ENCODE measurements around the gene FAM120C. TPM values are rescaled to one million over a fixed set of nuclear protein-coding genes. Genes with fewer than 3 reads are reported as not detected.

Gene FAM120C, protein sequence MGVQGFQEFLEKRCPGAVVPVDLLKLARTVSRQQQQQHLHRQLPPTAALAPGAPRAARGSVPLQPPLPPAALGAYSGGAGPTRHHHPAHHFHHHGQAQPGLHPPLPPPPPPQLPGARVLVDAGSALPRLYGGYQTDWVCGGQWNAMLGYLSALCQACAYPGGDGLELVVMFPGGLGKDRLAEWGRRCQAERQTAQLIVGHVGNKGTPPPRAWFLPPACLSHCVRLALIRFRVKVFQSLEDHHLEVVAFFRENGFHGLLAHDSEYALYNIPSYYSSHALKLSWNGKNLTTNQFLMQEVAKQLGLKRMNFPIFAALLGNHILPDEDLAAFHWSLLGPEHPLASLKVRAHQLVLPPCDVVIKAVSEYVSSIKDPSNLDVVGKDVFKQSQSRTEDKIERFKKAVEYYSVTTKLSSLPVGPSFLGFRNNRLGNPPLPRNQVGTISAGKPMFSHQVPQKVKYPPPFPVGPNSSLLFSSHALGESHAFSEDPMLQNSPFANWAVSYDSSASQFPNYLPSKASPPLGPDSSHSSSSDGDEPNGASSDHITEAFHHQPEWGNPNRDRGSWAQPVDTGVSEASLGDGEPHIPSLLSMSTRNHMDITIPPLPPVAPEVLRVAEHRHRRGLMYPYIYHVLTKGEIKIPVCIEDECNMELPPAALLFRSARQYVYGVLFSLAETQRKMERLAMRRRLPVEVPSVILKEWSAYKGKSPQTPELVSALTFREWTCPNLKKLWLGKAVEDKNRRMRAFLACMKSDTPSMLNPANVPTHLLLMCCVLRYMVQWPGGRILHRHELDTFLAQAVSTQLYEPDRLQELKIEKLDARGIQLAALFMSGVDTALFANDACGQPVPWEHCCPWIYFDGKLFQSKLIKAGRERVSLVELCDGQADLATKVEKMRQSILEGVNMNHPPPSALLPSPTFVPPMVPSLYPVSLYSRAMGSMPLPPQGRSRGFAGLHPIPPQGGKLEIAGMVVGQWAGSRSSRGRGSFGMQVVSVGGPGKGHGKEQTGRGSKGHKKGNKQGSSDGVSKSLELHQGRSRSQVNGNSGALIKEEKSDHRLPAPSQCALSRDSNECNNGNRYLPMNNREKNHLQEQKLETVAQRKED
- polyA plus RNA-seq, result 5.2 TPM

DNA sequence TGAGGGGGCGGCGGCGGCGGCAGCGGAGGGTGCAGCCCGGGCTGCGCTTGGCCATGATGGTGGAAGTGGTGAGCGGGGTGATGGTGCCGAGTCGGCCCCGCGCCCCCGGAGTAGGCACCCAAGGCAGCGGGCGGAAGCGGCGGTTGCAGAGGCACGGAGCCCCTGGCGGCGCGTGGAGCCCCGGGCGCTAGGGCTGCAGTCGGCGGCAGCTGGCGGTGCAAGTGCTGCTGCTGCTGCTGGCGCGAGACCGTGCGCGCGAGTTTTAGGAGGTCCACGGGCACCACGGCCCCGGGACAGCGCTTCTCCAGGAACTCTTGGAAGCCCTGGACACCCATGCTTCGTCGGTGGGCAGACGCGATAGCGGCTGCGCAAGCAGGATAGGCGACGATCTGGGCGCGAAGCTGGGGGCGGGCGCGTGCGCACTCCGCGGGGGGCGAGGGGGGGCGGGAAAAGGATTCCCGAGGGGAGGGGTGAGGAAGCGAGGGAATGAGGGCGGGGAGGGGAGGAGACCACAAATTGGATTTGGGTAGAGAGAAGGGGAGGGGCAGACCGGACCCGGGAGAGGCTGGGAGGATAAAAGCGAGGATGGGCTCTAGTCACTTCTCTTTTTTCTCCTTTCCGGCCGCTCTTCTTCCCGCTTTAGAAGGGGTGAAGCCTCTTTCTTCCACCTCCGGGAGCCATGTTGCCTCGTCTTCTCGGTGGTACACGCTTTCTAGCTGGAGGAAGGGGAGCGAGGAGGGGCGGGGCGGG lies at the start of gene FAM120C:
FAM120C (minus strand) TSS at position 391 of the 750 bp plus-strand sequence; CDS start at position 335, 56 bp downstream.
- H3K4me3 Mint-ChIP-seq, result peak within 1 kb of the TSS; percentile 77 to 93 (median 90)
- peaks cover 12 to 32% (median 21%) of the 10 kb centered on the region in 3 donors for H3K4me1 Mint-ChIP-seq
- no peaks in the 10 kb centered on the region for H3K9me3 Mint-ChIP-seq
- no peaks in the 10 kb centered on the region for H3K36me3 Mint-ChIP-seq
- H3K27ac Mint-ChIP-seq, result peak within 1 kb of the TSS in 2 of 3 donors; percentile 47 to 84
- no peaks in the 10 kb centered on the region for H3K27me3 Mint-ChIP-seq

DNA sequence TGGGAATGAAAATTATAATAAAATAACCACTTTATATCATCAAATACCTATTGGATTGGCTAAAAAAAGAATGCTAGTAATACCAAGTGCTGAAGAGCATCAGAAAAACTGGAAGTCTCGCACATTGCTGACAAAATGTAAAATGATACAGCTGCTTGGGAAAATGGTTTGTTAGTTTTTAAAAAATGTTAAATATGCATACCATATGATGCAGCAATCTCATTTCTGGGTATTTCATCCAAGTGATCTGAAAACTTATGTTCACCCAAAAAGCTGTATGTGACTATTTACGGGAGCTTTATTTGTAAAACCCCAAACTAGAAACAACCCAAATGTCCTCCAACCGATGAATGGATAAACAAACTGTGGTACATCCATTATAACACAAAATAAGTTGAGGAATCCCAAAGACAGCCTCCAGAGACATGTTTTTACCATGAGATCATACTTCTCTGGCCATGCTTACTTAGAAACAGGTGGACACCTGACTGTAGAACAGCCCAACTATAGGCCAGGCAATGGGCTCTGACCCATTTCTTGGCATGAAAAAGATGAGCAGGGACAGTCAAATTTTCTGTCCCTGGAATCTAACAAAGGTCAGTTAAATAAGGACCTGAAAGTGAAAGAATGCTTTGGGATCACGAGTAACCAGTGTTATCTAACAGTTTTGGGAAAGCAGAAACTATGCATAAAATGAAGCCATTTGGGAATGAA lies 47.5 kb upstream of the FAM120C start:
- H3K4me1 Mint-ChIP-seq, result no peaks in the 10 kb centered on the region
- no peak overlapping the region for H3K4me3 Mint-ChIP-seq
- H3K27me3 Mint-ChIP-seq, result no peaks in the 10 kb centered on the region

DNA sequence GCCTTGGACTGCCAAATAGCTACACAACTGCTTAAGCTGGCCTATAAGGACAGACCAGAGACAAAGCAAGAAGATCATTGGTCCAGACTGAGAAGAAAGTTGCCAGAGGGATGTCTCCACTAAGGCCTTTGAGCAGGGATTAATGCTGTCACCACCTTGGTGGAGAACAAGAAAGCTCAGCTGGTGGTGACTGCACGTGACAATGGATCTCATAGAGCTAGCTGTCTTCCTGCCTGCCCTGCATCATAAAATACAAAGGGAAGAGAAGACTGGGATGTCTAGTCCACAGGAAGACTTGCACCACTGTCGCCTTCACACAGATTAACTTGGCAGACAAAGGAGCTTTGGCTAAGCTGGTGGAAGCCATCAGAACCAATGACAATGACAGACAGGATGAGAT lies 40.5 kb upstream of the FAM120C start:
- Mint-ChIP-seq H3K36me3 (no peaks in the 10 kb centered on the region), H3K4me1 (no peaks in the 10 kb centered on the region), H3K27me3 (no peaks in the 10 kb centered on the region), H3K4me3 (no peak overlapping the region), H3K9me3 (no peaks in the 10 kb centered on the region), H3K27ac (no peak overlapping the region)

More for the DNA sequence above, 47.5 kb upstream of the FAM120C start:
- no peaks in the 10 kb centered on the region for H3K9me3 Mint-ChIP-seq
- H3K36me3 Mint-ChIP-seq, result no peaks in the 10 kb centered on the region
- no peak overlapping the region for H3K27ac Mint-ChIP-seq

DNA sequence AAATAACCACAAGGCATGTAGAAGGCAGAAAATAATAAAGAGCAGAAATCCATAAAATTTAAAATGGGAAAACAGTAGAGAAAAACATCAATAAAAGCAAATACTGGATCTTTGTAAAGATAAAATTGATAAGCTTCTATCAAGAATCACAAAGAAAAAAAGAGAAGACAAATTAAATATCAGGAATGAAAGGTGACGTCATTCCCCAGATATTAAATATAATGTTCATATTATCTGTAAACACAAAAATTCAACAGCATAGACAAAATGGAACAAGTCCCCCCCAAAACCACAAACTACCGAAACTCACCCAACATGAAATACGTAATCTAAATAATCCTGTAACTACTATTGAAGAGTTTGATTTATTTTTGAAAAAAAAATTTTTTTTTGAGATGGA lies 30.5 kb upstream of the FAM120C start:
- Mint-ChIP-seq H3K4me3 (no peak overlapping the region), H3K27me3 (peaks cover 3% of the 10 kb centered on the region), H3K36me3 (no peaks in the 10 kb centered on the region), H3K9me3 (no peaks in the 10 kb centered on the region), H3K27ac (no peak overlapping the region), H3K4me1 (no peaks in the 10 kb centered on the region)

DNA sequence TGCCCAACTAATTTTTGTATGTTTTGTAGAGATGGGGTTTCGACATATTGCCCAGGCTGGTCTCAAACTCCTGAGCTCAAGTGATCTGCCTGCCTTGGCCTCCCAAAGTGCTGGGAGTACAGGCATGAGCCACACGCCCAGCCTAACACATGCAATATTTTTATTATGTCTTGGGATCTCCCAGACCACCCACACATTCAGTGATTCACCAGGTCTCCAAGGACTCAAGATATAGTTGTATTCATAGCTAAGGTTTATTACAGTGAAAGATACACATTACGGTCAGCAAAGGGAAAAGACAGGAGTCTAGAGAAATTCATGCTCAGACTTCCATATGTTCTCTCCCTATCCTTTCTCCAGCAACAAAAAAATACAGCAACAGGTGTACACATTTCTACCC lies 25.5 kb upstream of the FAM120C start:
- H3K27ac Mint-ChIP-seq, result no peak overlapping the region
- H3K9me3 Mint-ChIP-seq, result no peaks in the 10 kb centered on the region
- H3K36me3 Mint-ChIP-seq, result no peaks in the 10 kb centered on the region
- peaks cover 10% of the 10 kb centered on the region for H3K27me3 Mint-ChIP-seq
- no peak overlapping the region for H3K4me3 Mint-ChIP-seq
- H3K4me1 Mint-ChIP-seq, result no peaks in the 10 kb centered on the region

DNA sequence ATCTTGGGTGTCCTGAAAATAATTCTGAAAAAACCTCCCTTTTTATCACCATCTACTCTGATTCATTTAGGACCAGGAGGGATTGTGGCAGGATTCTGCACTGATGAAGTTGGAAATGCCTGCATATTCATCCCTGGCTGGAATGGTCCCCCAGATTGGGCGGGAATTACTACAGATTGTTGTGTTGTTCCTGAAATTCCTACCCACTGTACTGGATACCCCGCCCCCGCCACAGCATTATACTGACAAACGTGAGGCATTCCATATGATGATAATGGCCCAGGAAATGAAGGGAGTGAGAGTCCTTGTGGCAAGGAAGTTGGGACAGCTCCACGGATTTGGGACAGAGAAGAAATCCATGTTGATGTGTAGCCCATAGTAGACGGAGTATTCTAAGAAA lies 15.2 kb upstream of the FAM120C start:
- Mint-ChIP-seq H3K27me3 (no peaks in the 10 kb centered on the region), H3K36me3 (no peaks in the 10 kb centered on the region), H3K9me3 (no peaks in the 10 kb centered on the region), H3K27ac (no peak overlapping the region), H3K4me3 (no peak overlapping the region), H3K4me1 (no peaks in the 10 kb centered on the region)

DNA sequence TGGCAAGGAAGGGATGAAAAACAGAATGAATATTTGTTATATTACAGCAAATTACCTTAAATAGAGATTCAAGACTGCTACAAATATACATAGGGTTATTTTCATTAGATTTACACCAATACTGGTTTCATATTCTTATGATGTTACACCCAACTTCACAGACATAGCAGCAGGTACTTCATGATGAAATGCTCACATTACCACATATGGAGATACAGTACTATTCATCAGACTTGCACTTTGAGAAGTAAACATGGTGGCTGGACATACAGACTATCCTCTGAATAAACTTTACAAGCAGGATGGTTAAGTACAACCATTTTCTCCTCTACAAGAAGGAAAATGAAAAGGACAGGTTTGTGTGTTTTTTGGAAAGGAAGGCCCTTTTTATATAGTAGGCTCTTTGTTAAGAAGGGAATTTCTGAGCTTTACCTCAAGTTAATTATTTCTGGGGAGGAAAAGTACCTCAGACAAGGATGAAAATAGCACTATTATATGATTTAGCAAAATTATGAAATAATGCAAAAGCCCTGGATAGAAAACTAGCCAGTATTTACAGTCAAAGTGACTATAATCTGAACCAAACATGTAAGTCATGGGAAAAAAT lies 12.0 kb upstream of the FAM120C start:
- no peaks in the 10 kb centered on the region for H3K27me3 Mint-ChIP-seq
- no peak overlapping the region for H3K4me3 Mint-ChIP-seq
- no peaks in the 10 kb centered on the region for H3K36me3 Mint-ChIP-seq
- no peak overlapping the region for H3K27ac Mint-ChIP-seq
- H3K9me3 Mint-ChIP-seq, result no peaks in the 10 kb centered on the region
- no peaks in the 10 kb centered on the region for H3K4me1 Mint-ChIP-seq

DNA sequence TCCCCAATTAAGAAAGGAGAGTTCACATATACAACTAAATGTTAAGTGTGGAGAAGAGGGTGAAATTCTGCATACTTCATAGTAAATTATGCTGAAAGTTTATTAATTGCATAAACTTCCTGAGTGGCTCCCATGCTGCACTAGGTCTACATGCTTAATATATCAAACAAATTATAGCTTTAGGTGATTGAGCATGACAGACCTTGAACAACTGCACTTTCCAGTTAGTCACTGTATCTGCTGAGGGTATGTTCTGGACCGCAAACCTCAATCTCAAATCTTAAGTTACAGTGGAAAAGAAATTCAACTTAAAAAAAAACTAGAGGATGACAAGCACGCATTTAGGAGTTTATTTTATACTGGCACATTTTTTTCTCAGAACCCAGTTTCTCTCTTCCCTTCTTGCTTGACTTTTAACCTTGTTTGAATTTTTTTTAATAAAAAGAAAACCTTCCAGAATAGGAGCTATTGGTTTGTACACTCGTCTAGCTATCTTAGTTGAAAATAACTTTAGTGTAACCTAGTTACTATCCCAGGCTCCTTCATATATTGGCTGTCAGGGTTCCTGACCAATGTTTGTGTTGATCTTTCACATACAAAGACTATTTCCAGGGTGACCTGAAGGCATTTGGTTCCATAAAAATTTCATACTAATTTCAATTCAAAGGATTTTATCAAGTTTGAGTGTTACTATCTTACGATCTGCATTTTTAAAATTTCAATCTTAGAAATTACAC lies 10.2 kb upstream of the FAM120C start:
- no peaks in the 10 kb centered on the region for H3K9me3 Mint-ChIP-seq
- no peaks in the 10 kb centered on the region for H3K27me3 Mint-ChIP-seq
- H3K36me3 Mint-ChIP-seq, result no peaks in the 10 kb centered on the region
- H3K4me1 Mint-ChIP-seq, result no peaks in the 10 kb centered on the region
- H3K27ac Mint-ChIP-seq, result no peak overlapping the region
- H3K4me3 Mint-ChIP-seq, result no peak overlapping the region

DNA sequence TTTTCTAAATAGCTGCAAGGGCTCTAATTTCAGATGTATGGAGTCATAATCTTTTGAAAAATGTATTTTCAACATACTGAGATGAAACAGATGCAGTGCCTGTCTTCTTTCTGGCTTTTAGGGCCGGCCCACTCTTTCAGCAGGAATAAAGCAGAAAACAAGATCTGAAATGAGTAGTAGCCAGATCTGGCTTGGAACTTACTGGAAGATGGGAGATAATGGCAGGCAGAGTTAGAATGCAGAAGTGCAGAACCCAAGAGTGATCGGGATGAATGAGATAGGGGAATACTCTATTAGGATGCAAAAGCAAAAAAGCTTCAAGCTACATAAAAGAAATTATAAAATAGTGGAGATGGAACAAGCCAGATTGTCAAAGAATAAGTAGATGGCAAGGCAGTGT lies 1.4 kb upstream of the FAM120C start:
- no peak overlapping the region for H3K4me3 Mint-ChIP-seq
- no peaks in the 10 kb centered on the region for H3K9me3 Mint-ChIP-seq
- H3K4me1 Mint-ChIP-seq, result peaks cover 8 to 25% (median 16%) of the 10 kb centered on the region in 3 donors
- H3K36me3 Mint-ChIP-seq, result no peaks in the 10 kb centered on the region
- H3K27me3 Mint-ChIP-seq, result no peaks in the 10 kb centered on the region
- no peak overlapping the region for H3K27ac Mint-ChIP-seq

DNA sequence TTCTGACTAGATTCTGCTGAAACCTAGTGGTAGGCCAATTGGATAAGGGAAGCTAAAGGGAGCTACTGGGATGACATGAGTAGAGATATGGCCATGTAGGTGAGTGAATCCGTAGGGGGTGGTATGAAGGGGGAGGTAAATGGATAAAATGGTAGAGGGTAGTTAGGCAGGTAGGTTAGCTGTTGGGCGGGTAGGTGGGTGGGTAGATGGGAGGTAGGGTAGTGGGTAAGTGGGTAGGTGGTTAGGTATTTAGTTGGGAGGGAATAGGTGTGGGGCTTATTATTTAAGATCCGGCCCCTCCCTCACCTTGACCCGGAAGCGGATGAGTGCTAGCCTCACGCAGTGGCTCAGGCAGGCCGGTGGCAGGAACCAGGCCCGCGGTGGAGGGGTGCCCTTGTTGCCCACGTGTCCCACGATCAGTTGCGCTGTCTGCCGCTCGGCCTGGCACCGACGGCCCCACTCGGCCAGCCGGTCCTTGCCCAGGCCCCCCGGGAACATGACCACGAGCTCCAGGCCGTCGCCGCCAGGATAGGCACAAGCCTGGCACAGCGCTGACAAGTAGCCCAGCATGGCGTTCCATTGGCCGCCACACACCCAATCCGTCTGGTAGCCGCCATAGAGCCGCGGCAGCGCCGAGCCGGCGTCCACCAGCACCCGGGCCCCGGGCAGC lies 725 bp downstream of the FAM120C start:
- Mint-ChIP-seq H3K4me1 (peaks cover 15 to 39% (median 24%) of the 10 kb centered on the region in 3 donors), H3K27me3 (no peaks in the 10 kb centered on the region), H3K4me3 (peak overlapping the region; percentile 64 to 93 (median 82)), H3K36me3 (no peaks in the 10 kb centered on the region), H3K9me3 (no peaks in the 10 kb centered on the region), H3K27ac (peak overlapping the region in 1 of 3 donors; percentile 84)

DNA sequence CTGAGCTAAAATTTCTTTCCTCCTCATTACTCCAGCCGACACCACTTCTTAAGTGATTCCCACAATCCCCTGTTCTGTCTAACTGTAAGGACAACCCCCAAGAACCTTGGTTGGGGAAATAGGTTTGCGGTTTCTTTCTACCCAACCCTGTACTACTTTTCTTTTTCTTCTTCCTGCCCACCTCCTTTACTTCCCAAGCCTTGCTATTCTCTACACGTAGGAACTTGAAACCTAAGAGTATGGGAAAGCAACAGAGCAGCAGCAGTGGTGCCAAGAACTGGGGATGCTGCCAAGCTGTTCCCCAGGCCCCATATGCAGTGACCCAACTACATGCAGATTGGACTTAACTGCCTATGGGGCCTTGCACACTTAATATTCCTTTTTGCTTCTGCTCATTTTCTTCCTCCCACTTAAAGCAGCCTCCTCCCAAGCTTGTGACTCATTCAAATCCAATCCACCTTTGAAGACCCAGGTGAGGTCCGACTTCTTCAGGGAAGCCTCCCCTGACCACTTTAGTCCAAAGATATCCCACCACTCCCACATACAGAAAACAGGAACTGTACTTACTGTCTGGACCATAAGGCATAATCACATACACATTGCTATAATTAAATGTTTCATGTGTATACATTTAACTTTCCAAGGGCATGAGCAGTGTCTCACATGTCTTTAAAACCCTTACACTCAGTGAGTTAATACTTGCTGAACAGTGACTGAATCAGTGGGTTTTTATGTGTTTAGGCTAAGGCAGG lies 1.7 kb downstream of the FAM120C start:
- Mint-ChIP-seq H3K27me3 (no peaks in the 10 kb centered on the region), H3K9me3 (no peaks in the 10 kb centered on the region), H3K4me1 (peaks cover 19 to 39% (median 32%) of the 10 kb centered on the region in 3 donors), H3K27ac (peak overlapping the region in 2 of 3 donors; percentile 7 to 31), H3K36me3 (no peaks in the 10 kb centered on the region), H3K4me3 (peak overlapping the region; percentile 64 to 93 (median 82))

DNA sequence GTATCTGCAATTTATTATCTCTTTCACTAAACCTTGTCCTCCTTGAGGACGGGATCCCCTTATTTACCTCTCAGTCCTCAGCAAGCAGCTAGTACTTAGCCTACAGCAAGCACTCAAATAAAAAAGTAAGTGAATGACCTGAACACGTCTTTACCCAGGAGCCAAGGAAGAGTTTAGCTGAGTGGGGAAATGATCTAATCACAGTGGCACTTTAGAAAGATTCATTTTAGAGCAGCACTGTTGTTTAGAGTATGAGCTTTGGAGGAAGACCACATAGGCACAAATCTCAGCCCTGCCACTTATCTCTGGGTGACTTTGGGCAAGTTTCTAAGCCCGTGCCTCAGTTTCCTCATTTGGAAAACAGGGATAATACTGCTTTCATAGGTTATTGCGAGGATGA lies 2.7 kb downstream of the FAM120C start:
- Mint-ChIP-seq H3K27me3 (no peaks in the 10 kb centered on the region), H3K27ac (no peak overlapping the region), H3K36me3 (no peaks in the 10 kb centered on the region), H3K4me1 (peaks cover 19 to 39% (median 32%) of the 10 kb centered on the region in 3 donors), H3K9me3 (no peaks in the 10 kb centered on the region), H3K4me3 (peak overlapping the region in 2 of 4 donors; percentile 66 to 77)
